GM10248 (cell line): ENCODE measurements around the gene MLKL.

Experiments used
- CTCF ChIA-PET: fragments of 300-600 bp; sonication (Branson Sonifier 250); formaldehyde crosslinking; extraction: SDS; loops from one replicate; lab custom pipeline; 2021; ENCODE audit warnings: antibody characterized with exemption; lab: Yijun Ruan, JAX
- POLR2A ChIA-PET: fragments of 350-650 bp; sonication (Branson Sonifier 250); formaldehyde crosslinking; extraction: SDS; loops from one replicate; lab custom pipeline; 2020; ENCODE audit warnings: antibody characterized with exemption; lab: Yijun Ruan, JAX
- DNase-seq: peaks from one replicate; pipeline ENCODE4 v3.0.0; 2012; ENCODE audit errors: extremely low spot score
- TF ChIP-seq, protein P1 (sequence below): IDR thresholded peaks from 2 replicates; pipeline ENCODE4 v1.5.1; 2012; ENCODE audit warnings: mild to moderate bottlenecking, low read depth; ENCODE audit errors: extremely low read depth, missing control alignments, control extremely low read depth

MLKL gene

DNA sequence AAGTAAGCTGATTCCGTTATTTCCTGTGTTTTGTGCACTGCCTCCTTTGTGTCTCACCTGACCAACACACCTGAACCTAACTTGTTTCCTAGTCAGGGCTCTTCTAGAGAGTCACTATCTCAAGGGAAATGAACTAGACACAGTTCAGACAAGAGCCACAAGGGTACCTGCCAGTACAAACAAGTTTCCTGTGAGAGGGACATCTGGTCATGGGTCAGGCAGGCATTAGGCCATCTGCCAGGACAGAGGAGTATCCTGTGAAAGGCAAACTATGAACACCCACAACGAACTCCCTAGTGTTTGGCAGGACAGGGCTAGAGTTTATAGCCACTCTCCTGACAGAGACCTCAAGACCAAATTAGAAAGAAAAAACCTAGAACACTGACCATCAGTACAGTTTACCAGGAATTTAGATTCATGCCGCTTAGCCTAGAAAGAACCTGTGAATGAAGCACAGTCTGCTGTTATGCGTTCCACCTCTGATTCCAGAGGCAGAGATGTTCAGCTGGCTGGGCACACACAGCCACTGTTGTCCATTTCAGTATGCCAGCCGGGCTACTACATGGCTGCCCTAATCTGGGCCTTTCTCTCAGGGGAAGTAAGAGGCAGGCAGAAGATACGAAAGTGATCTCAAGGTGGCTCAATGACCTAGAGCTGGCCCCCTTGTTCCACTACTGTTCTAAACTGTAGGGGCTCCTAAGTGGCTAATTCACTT is 73.0 kb downstream of the MLKL start:
- ChIA-PET POLR2A (interaction anchor here (0.6 kb wide), 1 partner anchor 238 kb away, joined by 5 read pairs; no protein-coding TSS in a partner anchor), CTCF (interaction anchor here (1.3 to 1.5 kb wide), 3 partner anchors 16 to 319 kb away, joined by 3 to 6 read pairs (median 5); no protein-coding TSS in a partner anchor)
- TF ChIP-seq, protein P1, sequence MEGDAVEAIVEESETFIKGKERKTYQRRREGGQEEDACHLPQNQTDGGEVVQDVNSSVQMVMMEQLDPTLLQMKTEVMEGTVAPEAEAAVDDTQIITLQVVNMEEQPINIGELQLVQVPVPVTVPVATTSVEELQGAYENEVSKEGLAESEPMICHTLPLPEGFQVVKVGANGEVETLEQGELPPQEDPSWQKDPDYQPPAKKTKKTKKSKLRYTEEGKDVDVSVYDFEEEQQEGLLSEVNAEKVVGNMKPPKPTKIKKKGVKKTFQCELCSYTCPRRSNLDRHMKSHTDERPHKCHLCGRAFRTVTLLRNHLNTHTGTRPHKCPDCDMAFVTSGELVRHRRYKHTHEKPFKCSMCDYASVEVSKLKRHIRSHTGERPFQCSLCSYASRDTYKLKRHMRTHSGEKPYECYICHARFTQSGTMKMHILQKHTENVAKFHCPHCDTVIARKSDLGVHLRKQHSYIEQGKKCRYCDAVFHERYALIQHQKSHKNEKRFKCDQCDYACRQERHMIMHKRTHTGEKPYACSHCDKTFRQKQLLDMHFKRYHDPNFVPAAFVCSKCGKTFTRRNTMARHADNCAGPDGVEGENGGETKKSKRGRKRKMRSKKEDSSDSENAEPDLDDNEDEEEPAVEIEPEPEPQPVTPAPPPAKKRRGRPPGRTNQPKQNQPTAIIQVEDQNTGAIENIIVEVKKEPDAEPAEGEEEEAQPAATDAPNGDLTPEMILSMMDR, result no peak
- DNase-seq, result no peak

DNA sequence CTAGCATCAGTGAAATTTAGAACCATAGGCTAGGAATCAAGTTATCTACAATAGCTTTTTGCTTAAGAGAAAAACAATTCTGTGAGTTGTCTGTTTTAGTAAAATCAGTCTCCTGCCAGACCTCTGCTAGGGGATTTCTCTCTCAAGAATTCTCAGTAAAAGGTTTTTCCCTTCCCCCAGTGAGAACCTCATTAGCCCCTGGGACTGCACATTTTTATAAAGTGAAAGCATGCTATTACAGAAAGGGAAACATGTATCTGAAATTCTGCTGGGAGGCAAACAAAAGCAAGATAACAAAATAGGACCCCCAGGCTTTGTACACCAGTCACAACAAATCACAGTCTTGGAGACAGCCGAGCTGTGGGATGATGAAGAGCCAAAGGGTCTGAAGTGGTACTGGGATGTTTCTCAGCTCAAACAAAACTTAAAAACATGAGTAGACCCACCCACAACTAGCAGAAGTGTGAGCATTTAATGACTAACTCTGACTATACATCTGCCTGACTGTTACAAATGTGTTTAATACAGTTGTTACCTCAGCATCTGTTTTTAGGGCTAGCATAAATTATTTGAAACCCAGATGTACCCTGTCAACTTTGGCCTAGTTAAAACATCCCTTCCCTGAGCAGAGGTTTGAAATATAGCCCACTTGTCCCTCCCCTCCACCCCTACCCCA is 73.8 kb downstream of the MLKL start:
- ChIA-PET POLR2A (interaction anchor here (0.6 kb wide), 1 partner anchor 238 kb away, joined by 5 read pairs; no protein-coding TSS in a partner anchor), CTCF (interaction anchor here (0.9 to 2.4 kb wide), 3 partner anchors 8 to 20 kb away, joined by 3 to 9 read pairs (median 5); no protein-coding TSS in a partner anchor)
- TF ChIP-seq, protein P1, result no peak
- DNase-seq, result peak; percentile 43

DNA sequence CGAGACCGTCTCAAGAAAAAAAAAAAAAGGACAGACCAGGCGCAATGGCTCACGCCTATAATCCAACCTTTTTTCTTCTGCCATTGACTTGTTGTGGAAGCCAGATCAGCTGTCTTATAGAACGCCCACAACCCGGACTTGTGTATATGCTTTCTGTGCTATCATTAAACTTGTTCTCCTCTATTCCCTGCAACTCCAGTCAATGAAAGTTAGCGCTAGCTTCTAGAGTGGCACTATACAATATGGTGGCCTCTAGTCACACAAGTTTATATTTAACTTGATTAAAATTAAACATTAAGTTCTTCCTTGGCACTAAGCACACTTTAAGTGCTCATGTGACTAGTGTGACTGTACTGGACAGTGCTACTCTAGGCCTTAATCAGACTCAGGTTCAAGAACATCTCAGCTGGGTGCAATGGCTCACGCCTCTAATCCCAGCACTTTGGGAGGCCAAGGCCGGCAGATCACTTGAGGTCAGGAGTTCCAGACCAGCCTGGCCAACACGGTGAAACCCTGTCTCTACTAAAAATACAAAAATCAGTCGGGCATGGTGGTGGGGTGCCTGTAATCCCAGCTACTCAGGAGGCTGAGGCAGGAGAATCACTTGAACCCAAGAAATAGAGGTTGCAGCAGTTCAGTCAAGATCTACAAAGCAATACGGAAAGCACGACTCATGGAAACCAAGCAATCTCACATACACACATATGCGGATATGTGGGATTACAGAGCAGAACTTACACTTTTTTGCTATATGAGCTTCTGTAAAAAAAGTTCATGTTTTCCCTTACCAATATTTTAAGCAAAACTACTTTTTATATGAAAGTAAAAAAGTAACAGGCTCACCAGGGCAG is 74.9 kb downstream of the MLKL start:
- POLR2A ChIA-PET, result interaction anchor here (0.6 to 0.9 kb wide), 2 partner anchors 17 to 160 kb away, joined by 3 to 4 read pairs; no protein-coding TSS in a partner anchor
- CTCF ChIA-PET, result interaction anchor here (0.9 to 2.4 kb wide), 5 partner anchors 9 to 321 kb away, joined by 3 to 9 read pairs (median 4); no protein-coding TSS in a partner anchor
- TF ChIP-seq, protein P1, result no peak
- no peak for DNase-seq

DNA sequence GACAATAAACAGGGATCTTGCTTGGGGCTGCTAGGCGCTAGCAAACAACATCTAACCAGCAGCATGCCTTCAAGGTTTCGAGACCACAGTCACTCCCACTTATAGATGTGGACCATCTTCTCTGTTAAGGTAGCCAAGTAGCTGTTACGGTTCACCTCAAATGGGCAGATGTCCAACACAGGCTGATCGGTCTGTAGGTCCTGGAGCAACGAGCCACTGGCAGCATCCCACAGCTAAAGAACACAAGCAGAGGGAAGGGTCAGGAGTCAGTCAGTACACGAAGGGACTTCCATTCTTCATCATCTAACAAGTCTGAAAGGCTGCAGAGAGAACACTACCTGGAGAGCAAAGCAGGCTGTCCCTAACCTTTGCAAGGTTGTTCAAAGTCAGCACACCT is 76.8 kb downstream of the MLKL start:
- DNase-seq, result no peak
- ChIA-PET POLR2A (no interaction called here), CTCF (interaction anchor here (0.7 to 2.1 kb wide), 9 partner anchors 9 to 467 kb away, joined by 3 to 9 read pairs (median 3); no protein-coding TSS in a partner anchor)
- TF ChIP-seq, protein P1, result no peak

DNA sequence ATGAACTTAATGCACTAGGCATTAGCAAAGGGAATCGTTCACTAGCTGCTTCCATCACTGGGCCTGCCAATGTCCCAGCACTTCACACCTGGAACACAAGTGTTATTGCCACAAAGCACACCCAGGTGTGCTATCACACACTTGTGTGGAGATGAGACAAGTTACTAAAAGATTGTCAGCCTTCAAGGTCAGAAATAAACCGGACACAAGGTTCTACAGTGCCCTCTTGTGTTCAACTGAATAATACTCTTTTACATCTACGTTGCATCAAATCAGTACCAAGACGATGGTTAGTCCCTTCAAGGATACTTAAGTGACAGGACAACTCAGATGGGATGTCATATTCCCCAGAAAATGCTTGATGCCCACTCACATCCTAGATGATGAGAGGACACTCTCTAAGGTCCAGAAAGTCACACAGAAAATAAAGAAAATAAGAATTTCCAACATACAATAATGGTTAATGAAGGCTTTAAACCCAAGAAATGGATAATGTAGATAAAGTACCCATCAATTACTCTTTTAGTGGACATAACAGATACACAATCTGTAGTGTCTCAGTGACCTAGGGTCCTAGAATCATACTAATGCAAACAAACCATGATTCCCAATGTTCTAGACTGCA is 77.3 kb downstream of the MLKL start:
- POLR2A ChIA-PET, result no interaction called here
- CTCF ChIA-PET, result interaction anchor here (0.7 to 2.1 kb wide), 18 partner anchors 8 to 174 kb away, joined by 3 to 9 read pairs (median 4); no protein-coding TSS in a partner anchor
- TF ChIP-seq, protein P1, result peak; percentile 42
- DNase-seq, result peak; percentile 36
